GM21526 (cell line): Measurements from ENCODE around the gene BBS5.
"Not testable (repeated sequence)": the region's sequence is repeated elsewhere in the genome, so short reads cannot be mapped to it uniquely, and the experiment has no call there.

Source experiments
- ATAC-seq: cut with Tn5 transposase; IDR thresholded peaks from one replicate; pipeline ENCODE4 v1.9.1; 2021; ENCODE audit warnings: moderate library complexity; ENCODE audit not compliant: unreplicated experiment, low FRiP score

Gene BBS5

GRCh38 chr2:169479257-169480078 is at the start of gene BBS5:
TSS of gene BBS5 (plus strand) at chr2:169479494. CDS start at chr2:169479554, 60 bp downstream.
- peak; percentile 97 for ATAC-seq

DNA sequence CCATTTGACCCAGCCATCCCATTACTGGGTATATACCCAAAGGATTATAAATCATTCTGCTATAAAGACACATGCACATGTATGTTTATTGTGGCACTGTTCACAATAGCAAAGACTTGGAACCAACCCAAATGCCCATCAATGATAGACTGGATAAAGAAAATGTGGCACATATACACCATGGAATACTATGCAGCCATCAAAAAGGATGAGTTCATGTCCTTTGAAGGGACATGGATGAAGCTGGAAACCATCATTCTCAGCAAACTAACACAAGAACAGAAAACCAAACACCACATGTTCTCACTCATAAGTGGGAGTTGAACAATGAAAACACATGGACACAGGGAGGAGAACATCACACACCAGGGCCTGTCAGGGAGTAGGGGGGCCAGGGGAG is 47.5 kb upstream of the BBS5 start:
- ATAC-seq: not testable (repeated sequence)

DNA sequence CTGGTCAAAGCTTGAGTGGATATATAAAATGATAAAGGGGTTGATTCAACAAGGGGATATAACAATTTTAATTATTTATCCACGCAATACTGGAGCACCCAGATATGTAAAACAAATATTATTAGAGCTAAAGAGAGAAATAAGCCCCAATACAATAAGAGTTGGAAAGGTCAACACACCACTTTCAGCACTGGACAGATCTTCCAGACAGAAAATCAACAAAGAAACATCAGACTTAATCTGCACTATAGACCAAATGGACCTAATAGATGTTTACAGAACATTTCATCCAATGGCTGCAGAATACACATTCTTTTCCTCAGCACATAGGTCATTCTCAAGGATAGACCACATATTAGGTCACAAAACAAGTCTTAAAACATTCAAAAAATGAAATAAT is 45.1 kb upstream of the BBS5 start:
- ATAC-seq: not testable (repeated sequence)

DNA sequence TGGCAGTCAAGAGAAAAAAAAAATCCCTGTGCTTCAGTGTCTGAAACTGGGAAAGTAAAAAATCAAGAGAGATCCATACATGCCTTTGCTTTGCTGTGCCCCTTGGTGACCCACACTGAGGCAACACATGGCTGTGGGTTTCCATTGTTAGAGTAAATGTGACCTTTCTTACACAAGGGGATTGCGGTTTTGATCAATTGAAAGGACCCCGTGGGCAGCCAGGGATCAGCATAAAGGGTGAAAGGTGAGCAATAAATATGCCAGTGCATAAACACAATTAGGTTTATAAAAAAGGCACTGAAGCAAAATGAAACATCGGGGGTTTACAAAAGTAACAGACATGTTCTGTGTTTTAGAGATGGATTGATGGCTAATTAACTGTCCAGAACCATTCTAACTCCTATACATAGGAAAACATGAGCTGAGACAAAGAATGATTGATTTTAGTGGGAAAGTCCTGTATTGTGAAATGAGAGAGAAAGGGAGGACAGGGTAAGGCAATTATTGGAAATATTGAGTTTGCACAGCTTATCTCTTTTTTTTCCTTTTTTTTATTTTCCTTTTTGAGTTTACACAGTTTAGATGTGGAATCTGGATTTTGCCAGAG is 40.7 kb upstream of the BBS5 start:
- ATAC-seq: no peak

GRCh38 chr2:169439900-169440299 is 39.4 kb upstream of the BBS5 start:
- no peak for ATAC-seq

DNA sequence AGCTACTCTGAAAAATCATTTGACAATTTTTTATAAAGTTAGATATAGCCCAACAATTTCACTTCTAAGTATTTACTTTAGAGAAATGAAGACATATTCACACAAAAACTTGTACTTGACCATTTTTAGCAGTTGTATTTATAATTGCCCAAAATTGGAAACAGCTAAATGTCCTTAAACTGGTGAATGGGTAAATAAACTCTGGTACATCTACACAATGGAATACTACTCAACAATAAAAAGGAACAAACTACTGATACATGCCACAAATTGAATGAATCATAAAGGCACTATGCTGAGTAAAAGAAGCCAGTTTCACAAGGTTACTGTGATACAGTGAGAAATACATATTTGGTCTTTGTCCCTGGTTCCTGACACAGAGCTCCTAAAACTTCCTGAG is 32.8 kb upstream of the BBS5 start:
- ATAC-seq: no peak

- no peak for ATAC-seq
Observed at GRCh38 chr2:169448316-169448715, 31.0 kb upstream of the BBS5 start.

DNA sequence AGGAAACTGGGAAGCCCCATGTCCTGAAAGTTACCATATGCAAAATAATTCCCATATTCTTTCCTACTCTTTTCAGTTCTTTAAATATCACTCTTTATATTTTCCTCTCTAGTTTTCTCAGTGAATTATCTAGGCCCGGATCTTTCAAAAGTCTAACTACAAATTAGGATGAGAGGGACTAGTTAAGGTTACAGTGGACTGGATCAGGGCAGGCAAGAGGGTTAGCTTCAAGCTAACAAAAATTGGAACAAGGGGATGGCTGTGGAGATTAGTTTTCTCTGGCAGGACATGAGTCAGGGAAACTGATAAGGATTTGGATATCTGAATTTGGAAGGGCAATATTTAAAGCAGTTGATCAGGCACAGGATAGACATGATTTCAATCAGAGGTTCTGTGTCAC is 30.4 kb upstream of the BBS5 start:
- no peak for ATAC-seq

DNA sequence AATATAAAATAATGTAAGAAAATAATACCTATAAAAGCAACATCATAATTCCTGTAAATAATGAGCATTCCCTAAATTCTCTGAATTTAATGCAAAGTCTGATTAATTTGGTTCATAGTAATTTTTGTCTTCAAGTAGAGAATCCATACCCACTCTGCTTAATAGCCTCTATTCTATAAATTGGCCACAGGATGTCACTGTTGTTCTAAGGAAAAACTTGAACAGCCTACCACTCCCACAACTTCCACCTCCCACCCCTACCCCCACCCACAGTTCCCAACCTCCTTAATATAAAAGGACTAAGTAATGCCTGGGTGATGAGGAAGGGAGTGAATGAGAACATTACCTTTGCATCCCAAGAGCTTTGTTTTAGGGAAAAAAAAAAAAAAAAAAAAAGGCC is 27.2 kb upstream of the BBS5 start:
- ATAC-seq: no peak

- not testable (repeated sequence) for ATAC-seq
Observed at GRCh38 chr2:169453044-169453443, 26.2 kb upstream of the BBS5 start.

GRCh38 chr2:169461143-169461542 is 18.2 kb upstream of the BBS5 start:
- ATAC-seq: no peak

- ATAC-seq: no peak
Observed at GRCh38 chr2:169462896-169463695, 16.2 kb upstream of the BBS5 start.

GRCh38 chr2:169464466-169464865 is 14.8 kb upstream of the BBS5 start:
- ATAC-seq: no peak

DNA sequence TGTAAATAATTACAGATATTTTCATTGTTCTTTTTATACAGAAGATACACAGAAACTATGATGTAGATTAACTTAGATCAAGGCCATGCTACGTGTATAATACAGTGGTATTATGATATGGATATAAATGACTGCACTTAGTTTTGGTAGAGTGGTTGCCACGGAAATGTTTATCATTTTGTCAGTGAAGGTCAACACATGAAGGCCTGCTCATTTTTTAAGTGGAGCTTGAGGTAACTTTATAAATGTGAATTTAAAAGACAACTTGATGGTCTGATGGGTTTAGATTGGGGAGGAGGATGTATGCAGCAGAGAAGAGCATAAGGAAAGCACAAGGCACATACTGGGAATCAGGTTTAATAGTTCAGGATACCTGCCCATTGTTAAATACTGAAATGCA is 14.4 kb upstream of the BBS5 start:
- no peak for ATAC-seq

GRCh38 chr2:169468841-169469240 is 10.5 kb upstream of the BBS5 start:
- no peak for ATAC-seq

GRCh38 chr2:169469952-169470572 is 9.2 kb upstream of the BBS5 start:
- ATAC-seq: no peak

GRCh38 chr2:169472249-169472648 is 7.0 kb upstream of the BBS5 start:
- ATAC-seq: no peak

- ATAC-seq: no peak
Observed at GRCh38 chr2:169476459-169476858, 2.8 kb upstream of the BBS5 start.

DNA sequence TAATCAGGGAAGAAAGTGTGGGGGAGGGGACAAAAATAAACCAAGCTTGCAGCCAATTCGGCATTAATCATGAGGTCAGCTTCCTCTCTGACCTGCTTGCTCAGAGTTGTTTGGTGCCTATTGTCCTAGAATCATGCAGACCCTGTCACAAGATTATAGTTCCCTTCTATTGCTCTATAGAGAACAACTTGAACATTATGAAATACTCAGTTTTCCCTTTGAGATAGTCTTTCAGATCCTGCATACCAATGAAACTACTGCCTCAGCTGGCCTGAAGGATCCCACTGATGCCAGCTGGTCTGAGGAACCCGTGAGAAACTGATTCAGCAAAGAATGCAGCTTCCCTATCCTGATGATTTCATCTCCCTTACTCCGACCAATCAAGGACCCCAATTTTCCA is 955 bp upstream of the BBS5 start:
- no peak for ATAC-seq

DNA sequence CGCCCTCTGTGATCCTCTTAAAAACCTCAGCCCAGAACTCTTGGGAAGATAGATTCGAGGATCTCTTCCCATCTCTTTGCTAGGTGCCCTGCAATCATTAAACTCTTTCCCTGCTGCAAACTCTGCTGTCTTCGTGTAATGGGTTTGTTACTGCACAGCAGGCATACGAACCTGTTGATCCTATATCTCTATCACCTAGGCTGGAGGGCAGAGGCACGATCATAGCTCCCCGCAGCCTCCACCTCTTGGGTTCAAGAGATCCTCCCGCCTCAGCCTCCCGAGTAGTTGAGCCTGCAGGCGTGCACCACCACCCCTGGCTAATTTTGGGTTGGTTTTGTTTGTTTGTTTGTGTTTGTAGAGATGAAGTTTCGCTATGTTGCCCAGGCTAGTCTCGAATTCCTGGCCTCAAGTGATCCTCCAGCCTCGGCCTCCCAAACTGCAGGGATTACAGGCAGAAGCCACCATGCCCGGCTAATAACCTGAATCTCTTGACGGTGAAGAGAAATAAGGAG is 493 bp upstream of the BBS5 start:
- no peak for ATAC-seq

DNA sequence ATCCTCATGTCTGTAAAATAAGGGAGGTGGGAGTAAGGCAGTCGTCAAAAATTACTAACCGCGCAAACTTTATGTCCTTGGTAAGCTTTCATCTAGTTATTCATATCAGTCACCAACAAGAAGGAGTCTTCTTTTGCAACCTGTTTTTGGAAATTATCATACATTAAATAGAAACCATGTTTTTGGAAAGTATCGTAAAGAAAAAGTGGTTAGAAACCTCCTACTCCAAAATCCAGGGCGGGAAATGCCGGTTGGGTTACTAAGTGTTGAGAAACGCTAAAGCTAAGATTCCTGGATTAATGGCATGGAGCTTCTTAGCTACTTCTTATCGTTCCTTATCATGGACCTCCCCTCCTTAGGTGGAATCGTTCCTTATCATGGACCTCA is 778 bp downstream of the BBS5 start:
- ATAC-seq: no peak
